ENCODE data around the gene LAMTOR4. TPM values are rescaled to one million over a fixed set of nuclear protein-coding genes. Genes with fewer than 3 reads are reported as not detected.

The LAMTOR4 gene
- total and polyA plus RNA-seq, 2 of the 13 experiments (the other 11 are each of a cell fraction or from before 2014, with no cell fraction given), result 115 to 118 TPM

- ChIA-PET CTCF (ENCODE audit: low intra/inter-chr PET ratio, low total read pairs) (no interaction called here), POLR2A (interaction anchor here (0.9 to 2.3 kb wide), 15 partner anchors 8 to 281 kb away, joined by 3 to 25 read pairs (median 8); partner anchors contain the start of genes AP4M1, COPS6, GAL3ST4 and GPC2)
- intact Hi-C loops (cut with micrococcal nuclease; ENCODE audit: unreplicated experiment) (no loop called here), in situ Hi-C loops (cut with HindIII; ENCODE audit: extremely low pct_ligation_motif_present, low pct_unique_long_range_greater_than_20kb) (no loop called here)
- Histone ChIP-seq H2AFZ (ENCODE audit: low read length) (peak overlapping the region; percentile 66), H3K4me3 (replicated peaks in 1 of 3; ENCODE audit: insufficient read depth in 1 of 3, low read depth in 2 of 3, low read length in 3 of 3) (peak overlapping the region; percentile 41 to 69 (median 52)), H3K27me3 (ENCODE audit: control insufficient read depth in 1 of 2, insufficient read depth in 2 of 2, low read length in 2 of 2) (no peaks in the 10 kb centered on the region), H3K79me2 (ENCODE audit: insufficient read depth, low read length) (peaks cover 15% of the 10 kb centered on the region), H3K4me2 (ENCODE audit: low read depth, low read length) (peak overlapping the region; percentile 81), H4K20me1 (ENCODE audit: insufficient read depth, low read length) (no peaks in the 10 kb centered on the region), H3K9me3 (ENCODE audit: low read length) (no peaks in the 10 kb centered on the region), H3K9ac (ENCODE audit: insufficient read depth, low read depth, low read length) (peak overlapping the region; percentile 62), H3K27ac (ENCODE audit: extremely low read length, insufficient read depth, low read length) (peak overlapping the region; percentile 37), H3K36me3 (replicated peaks in 1 of 2; ENCODE audit: control insufficient read depth in 1 of 2, insufficient read depth in 2 of 2, low read length in 2 of 2) (no peaks in the 10 kb centered on the region), H3K4me1 (ENCODE audit: insufficient read depth, low read length) (peaks cover 41% of the 10 kb centered on the region)
- no TSS peak for BruUV-seq (replicated peaks)
- ATAC-seq (no peak), FAIRE-seq (no peak), DNase-seq (ENCODE audit: low spot score) (no peak)
- 3% methylated on average over 14 of the region's 14 CpGs for WGBS (ENCODE audit: low lambda C conversion rate)
- TF ChIP-seq ZNF251 (CRISPR knock-in tag; IDR thresholded peaks at IDR 0.05) (no peak), ZNF318 (CRISPR knock-in tag; IDR thresholded peaks at IDR 0.05) (no peak), ZNF10 (CRISPR knock-in tag; IDR thresholded peaks at IDR 0.05; ENCODE audit: borderline replicate concordance, low read depth) (no peak), REXO4 (CRISPR knock-in tag; IDR thresholded peaks at IDR 0.05; ENCODE audit: borderline replicate concordance) (no peak), ZNF501 (CRISPR knock-in tag; IDR thresholded peaks at IDR 0.05) (0 out of 2 replicates have a peak, but pooled peaks have one; percentile 30), SIX1 (CRISPR knock-in tag; IDR thresholded peaks at IDR 0.05; ENCODE audit: borderline replicate concordance) (no peak), NRL (CRISPR knock-in tag; IDR thresholded peaks at IDR 0.05; ENCODE audit: borderline replicate concordance) (peak; percentile 56; the same call in 1 of the 2 replicates), NFYC (CRISPR knock-in tag; IDR thresholded peaks at IDR 0.05) (no peak), EED (CRISPR knock-in tag; IDR thresholded peaks at IDR 0.05) (no peak), ARID2 (CRISPR knock-in tag; IDR thresholded peaks at IDR 0.05; ENCODE audit: borderline replicate concordance) (no peak), POLR2AphosphoS5 (IDR thresholded peaks at IDR 0.05; ENCODE audit: low read depth, low read length) (no peak), CCDC6 (CRISPR knock-in tag; IDR thresholded peaks at IDR 0.05) (0 out of 2 replicates have a peak, but pooled peaks have one; percentile 76), KLF16 (CRISPR knock-in tag; IDR thresholded peaks at IDR 0.05) (no peak), ZNF891 (CRISPR knock-in tag; IDR thresholded peaks at IDR 0.05) (0 out of 2 replicates have a peak, but pooled peaks have one; percentile 26)
- TF ChIP-seq, protein P1, sequence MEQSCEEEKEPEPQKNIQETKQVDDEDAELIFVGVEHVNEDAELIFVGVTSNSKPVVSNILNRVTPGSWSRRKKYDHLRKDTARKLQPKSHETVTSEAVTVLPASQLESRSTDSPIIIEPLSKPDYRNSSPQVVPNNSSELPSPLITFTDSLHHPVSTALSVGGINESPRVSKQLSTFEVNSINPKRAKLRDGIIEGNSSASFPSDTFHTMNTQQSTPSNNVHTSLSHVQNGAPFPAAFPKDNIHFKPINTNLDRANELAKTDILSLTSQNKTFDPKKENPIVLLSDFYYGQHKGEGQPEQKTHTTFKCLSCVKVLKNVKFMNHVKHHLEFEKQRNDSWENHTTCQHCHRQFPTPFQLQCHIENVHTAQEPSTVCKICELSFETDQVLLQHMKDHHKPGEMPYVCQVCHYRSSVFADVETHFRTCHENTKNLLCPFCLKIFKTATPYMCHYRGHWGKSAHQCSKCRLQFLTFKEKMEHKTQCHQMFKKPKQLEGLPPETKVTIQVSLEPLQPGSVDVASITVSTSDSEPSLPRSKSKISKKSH (CRISPR knock-in tag; IDR thresholded peaks at IDR 0.05; ENCODE audit: borderline replicate concordance), result 0 out of 2 replicates have a peak, but pooled peaks have one; percentile 17
- TF ChIP-seq, protein P2, sequence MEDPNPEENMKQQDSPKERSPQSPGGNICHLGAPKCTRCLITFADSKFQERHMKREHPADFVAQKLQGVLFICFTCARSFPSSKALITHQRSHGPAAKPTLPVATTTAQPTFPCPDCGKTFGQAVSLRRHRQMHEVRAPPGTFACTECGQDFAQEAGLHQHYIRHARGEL (CRISPR knock-in tag; IDR thresholded peaks at IDR 0.05), result no peak
Measured at GRCh38 chr7:100148225-100148558, 526 bp upstream of the LAMTOR4 start.
